Testis (tissue), 3 donors: Measurements from ENCODE around the gene RLBP1. TPM values are rescaled to one million over a fixed set of nuclear protein-coding genes. Genes with fewer than 3 reads are reported as not detected.

Source experiments
- DNase-seq: peaks from one replicate; pipeline ENCODE4 v3.0.0-alpha.2; 2019
- H3K27ac ChIP-seq, 2 donors: fragments of 200-600 bp; sonication (generic); one replicate each; pipeline ENCODE4 v1.5.1; 2019
- H3K27me3 ChIP-seq: fragments of 200-600 bp; sonication (generic); one replicate; pipeline ENCODE4 v1.5.1; 2019
- H3K36me3 ChIP-seq: fragments of 200-600 bp; sonication (generic); one replicate; pipeline ENCODE4 v1.5.1; 2017; ENCODE audit warnings: low read depth; ENCODE audit errors: missing control alignments
- H3K4me1 ChIP-seq: fragments of 200-600 bp; sonication (generic); one replicate; pipeline ENCODE4 v1.5.1; 2019
- H3K4me3 ChIP-seq, 2 donors: fragments of 200-600 bp; sonication (generic); one replicate each; pipeline ENCODE4 v1.5.1; 2017 to 2019
- H3K9me3 ChIP-seq: fragments of 200-600 bp; sonication (generic); one replicate; pipeline ENCODE4 v1.5.1; 2017
- POLR2A ChIP-seq: fragments of 450-650 bp; IDR thresholded peaks from one replicate; pipeline ENCODE4 v1.6.1; 2017; ENCODE audit warnings: antibody characterized with exemption, mild to moderate bottlenecking, moderate library complexity
- WGBS, 2 donors: methylation state at CpG; one replicate each; pipeline ENCODE4 v1.1.5; 2018; 5-methylcytosine and 5-hydroxymethylcytosine counted together
- intact Hi-C: fragments of 100-400 bp; cut with DNase I; formaldehyde crosslinking; loops from one replicate; pipeline ENCODE4 v1.15.1; 2023; ENCODE audit warnings: low total_unique reads
- polyA plus RNA-seq: library from polyadenylated mRNA; stranded (reverse); fragments of 350-450 nt; fragmentation: Illumina TruSeq; extraction: RNeasy Lipid Tissue Mini Kit (QIAGEN cat#74804); gene quantifications from one replicate; pipeline ENCODE4 v1.2.3, GENCODE V29; 2014; ENCODE audit warnings: low read depth, low replicate concordance; ENCODE audit not compliant: insufficient read depth
- total RNA-seq, 2 donors: library from RNA; depleted of rRNA; stranded (reverse); fragments of >200 nt; gene quantifications; one replicate each; pipeline ENCODE4 v1.2.3, GENCODE V29; 2016
- TF ChIP-seq, protein P1 (sequence below), 3 experiments: fragments of 450-650 bp in 2 of 3; fragments of 200-600 bp in 1 of 3; sonication (generic) in 1 of 3; IDR thresholded peaks; one replicate each; pipeline ENCODE4 v1.5.1; 2016 to 2019; ENCODE audit warnings: antibody characterized with exemption in 3 of 3, mild to moderate bottlenecking in 2 of 3, moderate library complexity in 1 of 3

RLBP1 gene
- total and polyA plus RNA-seq, 3 donors from 2014 or later, result 0.31 to 1.1 (median 0.93) TPM

DNA sequence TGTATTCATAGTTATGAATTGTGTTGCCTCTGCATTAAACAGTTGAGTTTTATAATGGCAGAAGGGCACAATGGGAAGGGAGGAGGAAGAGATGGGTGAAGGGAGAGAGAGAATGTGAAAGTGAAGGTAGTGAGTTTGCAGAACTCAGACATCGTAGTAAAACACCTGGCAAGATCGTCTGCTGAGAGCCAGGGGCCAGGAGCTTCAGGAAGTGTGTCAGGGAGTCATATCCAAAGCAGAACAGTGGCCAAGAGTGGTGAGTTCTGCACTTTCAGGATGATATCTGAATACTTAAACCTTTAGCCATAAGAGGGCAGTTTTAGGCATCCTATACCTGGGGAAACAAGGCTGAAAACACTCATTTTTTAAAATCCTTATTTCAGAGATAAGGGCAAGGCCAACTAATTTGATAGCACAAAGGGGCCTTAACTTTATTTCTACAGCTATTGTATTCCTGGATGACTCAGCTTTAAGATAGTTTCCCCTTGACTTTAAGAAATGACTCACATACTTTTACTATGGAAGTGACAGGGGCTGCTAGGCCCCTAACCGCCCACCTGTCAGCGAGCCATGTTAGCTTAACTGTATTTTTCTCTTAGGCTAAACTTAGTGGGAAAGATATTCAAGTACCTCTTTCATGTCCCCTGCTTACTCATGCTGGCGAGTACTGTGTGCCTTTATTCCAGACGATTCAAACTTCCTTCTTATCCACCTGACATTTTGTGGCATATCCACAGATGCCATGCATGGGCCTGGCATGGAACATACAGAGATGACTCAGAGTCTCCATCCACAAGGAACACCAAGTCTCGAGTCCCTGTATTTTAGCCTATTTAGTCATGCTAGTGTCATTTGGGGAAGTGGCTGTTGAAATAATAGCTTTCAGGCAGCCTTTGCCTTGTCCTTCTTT lies 53.9 kb downstream of the RLBP1 start:
- no peak for DNase-seq
- no peaks in the 10 kb centered on the region for H3K27me3 ChIP-seq
- peaks cover 13% of the 10 kb centered on the region for H3K4me1 ChIP-seq
- no peak overlapping the region for H3K4me3 ChIP-seq
- intact Hi-C loops, result no loop called here
- H3K27ac ChIP-seq, result no peak overlapping the region
- H3K36me3 ChIP-seq, result no peaks in the 10 kb centered on the region
- WGBS, 2 donors, result 60 to 68% methylated on average over 7 of the region's 7 CpGs
- TF ChIP-seq, protein P1, sequence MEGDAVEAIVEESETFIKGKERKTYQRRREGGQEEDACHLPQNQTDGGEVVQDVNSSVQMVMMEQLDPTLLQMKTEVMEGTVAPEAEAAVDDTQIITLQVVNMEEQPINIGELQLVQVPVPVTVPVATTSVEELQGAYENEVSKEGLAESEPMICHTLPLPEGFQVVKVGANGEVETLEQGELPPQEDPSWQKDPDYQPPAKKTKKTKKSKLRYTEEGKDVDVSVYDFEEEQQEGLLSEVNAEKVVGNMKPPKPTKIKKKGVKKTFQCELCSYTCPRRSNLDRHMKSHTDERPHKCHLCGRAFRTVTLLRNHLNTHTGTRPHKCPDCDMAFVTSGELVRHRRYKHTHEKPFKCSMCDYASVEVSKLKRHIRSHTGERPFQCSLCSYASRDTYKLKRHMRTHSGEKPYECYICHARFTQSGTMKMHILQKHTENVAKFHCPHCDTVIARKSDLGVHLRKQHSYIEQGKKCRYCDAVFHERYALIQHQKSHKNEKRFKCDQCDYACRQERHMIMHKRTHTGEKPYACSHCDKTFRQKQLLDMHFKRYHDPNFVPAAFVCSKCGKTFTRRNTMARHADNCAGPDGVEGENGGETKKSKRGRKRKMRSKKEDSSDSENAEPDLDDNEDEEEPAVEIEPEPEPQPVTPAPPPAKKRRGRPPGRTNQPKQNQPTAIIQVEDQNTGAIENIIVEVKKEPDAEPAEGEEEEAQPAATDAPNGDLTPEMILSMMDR (IDR thresholded peaks at IDR 0.05), result no peak
- no peaks in the 10 kb centered on the region for H3K9me3 ChIP-seq

DNA sequence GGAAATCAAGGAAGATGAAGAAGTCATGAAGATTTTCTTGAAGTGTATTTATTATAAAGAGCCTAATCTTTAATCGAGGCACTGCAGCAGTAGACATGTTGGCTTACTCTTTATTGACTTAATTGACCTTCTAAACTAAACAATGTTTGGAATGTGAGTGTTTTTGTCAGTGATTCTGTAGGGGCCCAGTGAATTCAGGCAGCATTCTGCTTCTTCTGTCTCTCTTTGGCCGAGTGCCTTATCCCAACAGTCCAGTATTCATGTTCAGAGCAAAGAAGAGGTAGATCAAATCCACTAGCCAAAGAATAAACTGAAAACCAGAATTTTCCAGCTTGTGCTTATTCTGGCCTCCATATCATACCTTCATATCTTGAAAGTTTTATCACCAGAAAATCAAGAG lies 55.7 kb downstream of the RLBP1 start:
- 41 to 42% methylated on average over 2 of the region's 2 CpGs for WGBS, 2 donors
- H3K27ac ChIP-seq, result peak overlapping the region in 1 of 2 donors; percentile 22
- H3K9me3 ChIP-seq, result no peaks in the 10 kb centered on the region
- no peak overlapping the region for H3K4me3 ChIP-seq
- DNase-seq, result no peak
- no peaks in the 10 kb centered on the region for H3K36me3 ChIP-seq
- TF ChIP-seq, protein P1 (IDR thresholded peaks at IDR 0.05), result no peak
- TF ChIP-seq POLR2A, result no peak
- no peaks in the 10 kb centered on the region for H3K27me3 ChIP-seq
- peaks cover 13% of the 10 kb centered on the region for H3K4me1 ChIP-seq
- intact Hi-C loops, result no loop called here

- Histone ChIP-seq H3K27ac (no peak overlapping the region), H3K4me1 (peaks cover 13% of the 10 kb centered on the region), H3K27me3 (no peaks in the 10 kb centered on the region), H3K9me3 (no peaks in the 10 kb centered on the region), H3K36me3 (no peaks in the 10 kb centered on the region), H3K4me3 (no peak overlapping the region)
- intact Hi-C loops, result no loop called here
- TF ChIP-seq, protein P1 (IDR thresholded peaks at IDR 0.05), result no peak
- no peak for TF ChIP-seq POLR2A
- DNase-seq, result peak; percentile 42
- 47 to 56% methylated on average over 7 of the region's 7 CpGs for WGBS, 2 donors
Measured at GRCh38 chr15:89164712-89165211, 56.6 kb downstream of the RLBP1 start.

DNA sequence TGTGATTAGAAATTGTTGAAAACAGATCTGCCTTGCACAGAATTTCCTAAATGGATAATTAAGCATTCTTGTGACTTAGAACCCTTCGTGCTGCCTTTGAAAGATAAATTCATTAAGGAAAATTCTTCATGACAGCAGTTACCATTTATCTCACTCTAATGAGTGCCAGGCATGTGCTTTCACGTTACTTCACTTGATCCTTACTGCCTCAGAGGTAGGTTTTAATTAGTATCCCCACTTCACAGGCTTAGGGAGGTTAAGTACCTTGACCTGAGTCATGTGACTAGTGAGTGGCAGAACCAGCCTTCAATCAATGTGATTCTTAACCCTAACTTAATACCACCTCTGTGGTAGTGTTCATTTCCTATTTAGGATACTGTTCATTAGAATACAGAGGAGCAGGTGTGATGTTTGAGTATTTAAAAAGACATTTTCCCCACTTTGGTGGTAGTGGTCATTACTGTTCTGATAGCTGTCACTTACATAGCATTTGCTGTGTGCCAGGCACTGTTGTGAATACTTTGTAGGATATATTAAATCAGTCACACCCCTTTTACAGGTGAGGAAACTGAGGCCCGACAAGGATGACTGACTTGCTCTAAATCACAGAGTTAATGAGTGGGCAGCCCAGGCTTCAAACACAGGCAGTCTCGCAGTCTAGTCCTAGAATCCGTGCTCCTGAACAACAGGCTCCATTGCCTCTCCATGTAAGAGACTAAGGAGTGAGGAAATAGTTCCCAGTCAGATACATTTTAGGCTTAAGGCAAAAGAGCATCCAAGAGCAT lies 57.9 kb downstream of the RLBP1 start:
- WGBS, 2 donors, result 81 to 85% methylated on average over 3 to 5 of the region's 5 CpGs
- Histone ChIP-seq H3K27me3 (no peaks in the 10 kb centered on the region), H3K4me3 (no peak overlapping the region), H3K4me1 (peaks cover 13% of the 10 kb centered on the region), H3K9me3 (no peaks in the 10 kb centered on the region), H3K36me3 (no peaks in the 10 kb centered on the region), H3K27ac (no peak overlapping the region)
- intact Hi-C loops, result no loop called here
- no peak for DNase-seq
- TF ChIP-seq POLR2A, result no peak
- TF ChIP-seq, protein P1 (IDR thresholded peaks at IDR 0.05), result no peak
